ENCODE measurements around the gene ZNF398. TPM values are rescaled to one million over a fixed set of nuclear protein-coding genes. Genes with fewer than 3 reads are reported as not detected.

The ZNF398 gene
- total RNA-seq, 4 donors from 2014 or later: 16.8 to 24.4 (median 20.8) TPM

GRCh38 chr7:149104214-149104613 is 43.0 kb upstream of the ZNF398 start:
- WGBS, 2 donors (ENCODE audit: low coverage in 1 of 2): no CpG with 5 or more reads among the region's 35 CpGs
- no peaks in the 10 kb centered on the region for H3K9me3 ChIP-seq
- no peaks in the 10 kb centered on the region for H3K27me3 ChIP-seq
- H3K36me3 ChIP-seq: peaks cover 0 to 35% of the 10 kb centered on the region in 2 donors
- ATAC-seq: no peak
- no peak overlapping the region for H3K4me3 ChIP-seq
- H3K27ac ChIP-seq: no peak overlapping the region
- TF ChIP-seq POLR2AphosphoS5 (IDR thresholded peaks at IDR 0.05): no peak
- TF ChIP-seq POLR2A (IDR thresholded peaks at IDR 0.05): no peak
- TF ChIP-seq EP300 (IDR thresholded peaks at IDR 0.05): no peak
- TF ChIP-seq, protein P1, sequence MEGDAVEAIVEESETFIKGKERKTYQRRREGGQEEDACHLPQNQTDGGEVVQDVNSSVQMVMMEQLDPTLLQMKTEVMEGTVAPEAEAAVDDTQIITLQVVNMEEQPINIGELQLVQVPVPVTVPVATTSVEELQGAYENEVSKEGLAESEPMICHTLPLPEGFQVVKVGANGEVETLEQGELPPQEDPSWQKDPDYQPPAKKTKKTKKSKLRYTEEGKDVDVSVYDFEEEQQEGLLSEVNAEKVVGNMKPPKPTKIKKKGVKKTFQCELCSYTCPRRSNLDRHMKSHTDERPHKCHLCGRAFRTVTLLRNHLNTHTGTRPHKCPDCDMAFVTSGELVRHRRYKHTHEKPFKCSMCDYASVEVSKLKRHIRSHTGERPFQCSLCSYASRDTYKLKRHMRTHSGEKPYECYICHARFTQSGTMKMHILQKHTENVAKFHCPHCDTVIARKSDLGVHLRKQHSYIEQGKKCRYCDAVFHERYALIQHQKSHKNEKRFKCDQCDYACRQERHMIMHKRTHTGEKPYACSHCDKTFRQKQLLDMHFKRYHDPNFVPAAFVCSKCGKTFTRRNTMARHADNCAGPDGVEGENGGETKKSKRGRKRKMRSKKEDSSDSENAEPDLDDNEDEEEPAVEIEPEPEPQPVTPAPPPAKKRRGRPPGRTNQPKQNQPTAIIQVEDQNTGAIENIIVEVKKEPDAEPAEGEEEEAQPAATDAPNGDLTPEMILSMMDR (IDR thresholded peaks at IDR 0.05): no peak
- H3K4me1 ChIP-seq: no peaks in the 10 kb centered on the region

- H3K27ac ChIP-seq: no peak overlapping the region
- no peak for ATAC-seq
- WGBS, 2 donors (ENCODE audit: low coverage in 1 of 2): 85% methylated on average over 7 of the region's 25 CpGs; no CpG with 5 or more reads in 1 of the 2 donors
These were observed 42.5 kb upstream of the ZNF398 start for GRCh38 chr7:149104749-149105148.

DNA sequence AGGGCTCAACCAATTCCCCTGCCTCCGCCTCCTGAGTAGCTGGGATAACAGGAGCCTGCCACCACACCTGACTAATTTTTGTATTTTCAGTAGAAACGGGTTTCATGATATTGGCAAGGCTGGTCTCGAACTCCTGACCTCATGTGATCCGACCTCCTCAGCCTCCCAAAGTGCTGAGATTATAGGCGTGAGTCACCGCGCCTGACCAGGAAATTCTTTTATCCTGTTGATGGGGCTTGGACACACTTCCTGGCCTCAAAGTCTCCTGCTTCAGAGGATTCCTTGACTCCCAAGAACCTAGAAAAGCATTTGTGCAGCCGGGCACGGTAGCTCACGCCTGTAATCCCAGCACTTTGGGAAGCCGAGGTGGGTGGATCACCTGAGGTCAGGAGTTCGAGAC is 37.3 kb upstream of the ZNF398 start:
- H3K4me3 ChIP-seq: no peak overlapping the region
- ATAC-seq: no peak
- no peak overlapping the region for H3K27ac ChIP-seq
- TF ChIP-seq POLR2A (IDR thresholded peaks at IDR 0.05) (no peak), POLR2AphosphoS5 (IDR thresholded peaks at IDR 0.05) (no peak), EP300 (IDR thresholded peaks at IDR 0.05) (no peak)
- TF ChIP-seq, protein P1 (IDR thresholded peaks at IDR 0.05): no peak
- no peaks in the 10 kb centered on the region for H3K27me3 ChIP-seq
- no peaks in the 10 kb centered on the region for H3K9me3 ChIP-seq
- H3K4me1 ChIP-seq: no peaks in the 10 kb centered on the region
- peaks cover 0 to 27% of the 10 kb centered on the region in 2 donors for H3K36me3 ChIP-seq
- WGBS, 2 donors (ENCODE audit: low coverage in 1 of 2): 97% methylated on average over 5 to 8 of the region's 12 CpGs

More at GRCh38 chr7:149104749-149105148, 42.5 kb upstream of the ZNF398 start:
- Histone ChIP-seq H3K4me3 (no peak overlapping the region), H3K4me1 (no peaks in the 10 kb centered on the region), H3K27me3 (no peaks in the 10 kb centered on the region), H3K36me3 (peaks cover 0 to 35% of the 10 kb centered on the region in 2 donors), H3K9me3 (no peaks in the 10 kb centered on the region)
- TF ChIP-seq POLR2AphosphoS5 (IDR thresholded peaks at IDR 0.05) (no peak), POLR2A (IDR thresholded peaks at IDR 0.05) (no peak), EP300 (IDR thresholded peaks at IDR 0.05) (no peak)
- TF ChIP-seq, protein P1 (IDR thresholded peaks at IDR 0.05): no peak

- Histone ChIP-seq H3K27me3 (no peaks in the 10 kb centered on the region), H3K4me1 (peaks cover 0 to 23% (median 6%) of the 10 kb centered on the region in 3 donors), H3K27ac (peak overlapping the region; percentile 51 to 99 (median 92)), H3K36me3 (peaks cover 0 to 4% of the 10 kb centered on the region in 2 donors), H3K4me3 (peak overlapping the region; percentile 50 to 81), H3K9me3 (no peaks in the 10 kb centered on the region)
- ATAC-seq: no peak
- WGBS, 2 donors (ENCODE audit: low coverage in 1 of 2): 11 to 12% methylated on average over 6 to 8 of the region's 21 CpGs
- no peak for TF ChIP-seq POLR2A (IDR thresholded peaks at IDR 0.05)
These were observed 21.9 kb upstream of the ZNF398 start for GRCh38 chr7:149125189-149125862.

DNA sequence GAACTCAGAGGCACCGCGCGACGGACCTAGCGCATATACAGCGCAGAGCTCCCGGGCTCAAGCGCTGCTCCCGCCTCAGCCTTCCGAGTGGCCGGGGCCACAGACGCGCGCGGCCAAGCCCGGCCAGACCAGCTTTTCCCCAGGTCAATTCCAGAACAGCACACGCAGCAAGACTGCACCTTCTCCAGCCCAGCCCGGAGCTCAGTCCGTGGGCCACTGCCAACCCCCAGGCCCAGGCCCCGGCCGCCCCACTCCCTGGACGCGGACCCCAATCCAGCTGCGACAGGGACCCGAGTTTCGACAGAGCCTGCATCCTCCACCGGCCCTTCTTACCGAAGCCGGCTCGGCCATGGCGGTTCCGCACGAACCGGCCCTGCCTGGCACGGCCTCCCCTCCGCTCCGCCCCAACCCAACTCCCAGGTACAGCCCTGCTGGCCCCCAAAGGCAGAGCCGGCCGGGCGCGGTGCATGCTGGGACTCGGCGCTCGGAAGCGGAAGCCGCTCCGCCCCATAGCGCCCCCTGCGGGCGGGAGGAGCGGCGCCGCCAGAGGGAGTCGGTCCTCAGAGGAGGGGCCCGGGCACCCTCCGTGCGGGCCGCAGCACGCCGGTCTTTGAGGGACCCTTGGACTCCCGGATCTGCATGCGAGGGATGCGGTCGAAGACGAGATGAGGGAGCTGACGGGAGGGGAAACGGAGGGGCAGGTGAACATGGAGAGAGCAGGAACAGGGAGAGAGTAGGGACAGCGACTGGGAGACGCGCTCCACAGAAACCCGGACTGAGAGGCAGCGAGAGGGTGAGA is 21.2 kb upstream of the ZNF398 start, which contains the start of gene ZNF425:
Gene ZNF425, minus strand, starts transcription at position 462 of the 799 bp plus-strand sequence. Its CDS starts 111 bp downstream, at position 351.
- H3K9me3 ChIP-seq: peaks cover 0 to 5% (median 0%) of the 10 kb centered on the region in 3 donors
- H3K36me3 ChIP-seq: peaks cover 0 to 12% of the 10 kb centered on the region in 2 donors
- TF ChIP-seq EP300 (IDR thresholded peaks at IDR 0.05) (no peak), POLR2AphosphoS5 (IDR thresholded peaks at IDR 0.05) (peak; percentile 95), POLR2A (IDR thresholded peaks at IDR 0.05) (peak; percentile 92 to 94)
- TF ChIP-seq, protein P1 (IDR thresholded peaks at IDR 0.05): peak; percentile 89 to 96 (median 94)
- ATAC-seq: peak; percentile 95
- H3K4me3 ChIP-seq: peak within 1 kb of the TSS; percentile 50 to 81
- H3K27me3 ChIP-seq: no peaks in the 10 kb centered on the region
- H3K4me1 ChIP-seq: peaks cover 0 to 23% (median 6%) of the 10 kb centered on the region in 3 donors
- 0% methylated on average over 6 to 7 of the region's 72 CpGs for WGBS, 2 donors (ENCODE audit: low coverage in 1 of 2)
- H3K27ac ChIP-seq: peak within 1 kb of the TSS; percentile 91 to 99 (median 92)

All from gastroesophageal sphincter (tissue), 4 donors.